Activated CD4-positive, alpha-beta T cell treated with anti-CD3 and anti-CD28 coated beads, Interleukin-2, amount 10 ng/mL, durations not matched to agents 7 days and 5 days (primary cell): ENCODE results near the gene NCAPH2. TPM values are rescaled to one million over a fixed set of nuclear protein-coding genes. Genes with fewer than 3 reads are reported as not detected.

Experiments
- CTCF ChIA-PET: fragments of 350-600 bp; sonication (Branson Sonifier 250); formaldehyde crosslinking; loops from one replicate; lab custom pipeline; 2021; ENCODE audit warnings: antibody characterized with exemption; lab: Charles Lee
- POLR2A ChIA-PET: fragments of 350-600 bp; sonication (Branson Sonifier 250); formaldehyde crosslinking; loops from one replicate; lab custom pipeline; 2021; ENCODE audit warnings: antibody characterized with exemption; lab: Charles Lee
- DNase-seq: peaks from one replicate; pipeline ENCODE4 v3.0.0-alpha.2; 2020
- H3K27ac Mint-ChIP-seq: one replicate; pipeline ENCODE4 v1.8.0; 2021; ENCODE audit warnings: mild to moderate bottlenecking, moderate library complexity, mixed read lengths
- H3K27me3 Mint-ChIP-seq: one replicate; pipeline ENCODE4 v1.8.0; 2021; ENCODE audit warnings: mixed read lengths
- H3K36me3 Mint-ChIP-seq: one replicate; pipeline ENCODE4 v1.8.0; 2021; ENCODE audit warnings: low read depth, mixed read lengths
- H3K4me1 Mint-ChIP-seq: one replicate; pipeline ENCODE4 v1.8.0; 2021; ENCODE audit warnings: mixed read lengths
- H3K4me3 Mint-ChIP-seq: one replicate; pipeline ENCODE4 v1.8.0; 2021; ENCODE audit warnings: mild to moderate bottlenecking, moderate library complexity, mixed read lengths
- H3K9me3 Mint-ChIP-seq: one replicate; pipeline ENCODE4 v1.8.0; 2021; ENCODE audit warnings: mixed read lengths
- total RNA-seq, 2 experiments: library from RNA; stranded (reverse); gene quantifications; one replicate each; pipeline ENCODE4 v1.2.3, GENCODE V29; 2021

NCAPH2 gene
- total RNA-seq, 2 experiments from 2014 or later = 110 to 133 TPM

GRCh38 chr22:50542416-50542927 is 34.4 kb downstream of the NCAPH2 start:
- Mint-ChIP-seq H3K36me3 (peaks cover 18% of the 10 kb centered on the region), H3K4me3 (no peak overlapping the region), H3K27ac (peak overlapping the region; percentile 99), H3K9me3 (peaks cover 3% of the 10 kb centered on the region), H3K4me1 (peaks cover 65% of the 10 kb centered on the region), H3K27me3 (no peaks in the 10 kb centered on the region)
- ChIA-PET POLR2A (interaction anchor here (1.3 kb wide), 1 partner anchor 78 kb away, joined by 5 read pairs; no protein-coding TSS in a partner anchor), CTCF (interaction anchor here (1.5 kb wide), 1 partner anchor 17 kb away, joined by 4 read pairs; the partner anchor contains the start of gene SCO2)
- DNase-seq = peak; percentile 38

DNA sequence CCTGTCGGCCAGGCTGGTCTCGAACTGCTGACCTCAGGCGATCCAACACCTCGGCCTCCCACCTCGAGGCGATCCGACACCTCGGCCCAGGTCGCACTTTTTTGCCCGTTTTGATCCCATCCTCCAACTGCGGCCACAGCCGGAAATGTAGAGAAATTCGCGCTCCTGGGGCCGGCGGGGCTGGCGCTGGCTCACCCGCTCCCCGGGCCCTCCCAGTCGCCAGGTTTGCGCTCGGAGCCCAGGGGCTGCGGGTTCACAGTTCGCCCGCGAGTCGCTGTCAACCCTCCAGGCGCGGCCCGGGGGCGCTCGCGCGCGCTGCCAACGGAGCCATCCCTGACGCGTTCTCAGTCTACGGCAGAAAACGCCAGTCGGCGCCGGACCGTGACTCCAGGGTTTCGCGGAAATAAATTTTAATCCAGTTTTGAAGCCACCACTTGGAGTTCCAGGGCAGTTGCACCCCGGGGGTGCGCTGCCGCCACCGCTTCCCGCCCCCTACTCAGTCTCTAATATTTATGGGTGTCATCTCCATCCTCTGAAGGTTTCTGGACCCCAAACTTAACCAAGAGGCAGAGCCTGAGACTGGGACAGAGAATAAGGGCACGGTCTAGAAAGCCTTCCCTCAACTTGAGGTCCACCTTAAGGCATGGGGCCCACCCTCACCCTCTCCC is 36.2 kb downstream of the NCAPH2 start:
- peak; percentile 86 for DNase-seq
- peaks cover 3% of the 10 kb centered on the region for H3K9me3 Mint-ChIP-seq
- peak overlapping the region; percentile 62 for H3K4me3 Mint-ChIP-seq
- ChIA-PET CTCF (interaction anchor here (1.4 to 4.6 kb wide), 10 partner anchors 8 to 77 kb away, joined by 3 to 64 read pairs (median 6); partner anchors contain the start of genes SCO2, SYCE3 and TYMP), POLR2A (interaction anchor here (1.6 kb wide), 1 partner anchor 18 kb away, joined by 4 read pairs; the partner anchor contains the start of gene SCO2)
- no peaks in the 10 kb centered on the region for H3K27me3 Mint-ChIP-seq
- peaks cover 13% of the 10 kb centered on the region for H3K36me3 Mint-ChIP-seq
- peak overlapping the region; percentile 92 for H3K27ac Mint-ChIP-seq
- peaks cover 58% of the 10 kb centered on the region for H3K4me1 Mint-ChIP-seq

DNA sequence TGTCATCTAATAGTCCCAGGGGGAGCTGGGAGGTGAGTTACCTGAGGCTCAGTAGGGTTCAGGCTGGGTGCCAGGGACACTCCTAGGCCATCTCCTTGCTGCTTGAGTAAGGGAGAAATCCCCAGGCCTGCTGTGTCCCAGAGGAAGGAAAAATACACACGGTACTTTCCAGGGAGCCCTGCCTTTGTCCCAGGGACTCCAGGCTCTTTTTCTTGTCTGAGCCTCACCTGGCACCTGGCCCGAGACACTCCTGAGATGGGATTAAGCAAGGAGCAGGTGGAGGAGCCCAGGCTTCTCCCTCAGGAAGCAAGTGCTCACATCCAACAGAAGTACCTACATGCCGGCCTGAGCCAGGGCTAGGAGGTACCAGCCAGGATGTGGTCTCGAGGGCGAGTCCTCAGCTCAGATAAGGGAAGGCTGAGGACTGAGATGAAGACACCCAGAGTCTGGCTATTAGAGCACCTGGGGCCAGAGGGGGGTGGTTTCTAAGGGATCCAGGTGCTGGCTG is 36.8 kb downstream of the NCAPH2 start:
- H3K9me3 Mint-ChIP-seq = peaks cover 3% of the 10 kb centered on the region
- H3K4me1 Mint-ChIP-seq = peaks cover 54% of the 10 kb centered on the region
- peak overlapping the region; percentile 62 for H3K4me3 Mint-ChIP-seq
- H3K36me3 Mint-ChIP-seq = peaks cover 13% of the 10 kb centered on the region
- DNase-seq = peak; percentile 52
- peak overlapping the region; percentile 92 for H3K27ac Mint-ChIP-seq
- H3K27me3 Mint-ChIP-seq = no peaks in the 10 kb centered on the region
- ChIA-PET POLR2A (interaction anchor here (1.6 kb wide), 1 partner anchor 19 kb away, joined by 4 read pairs; the partner anchor contains the start of gene SCO2), CTCF (interaction anchor here (0.9 to 5.0 kb wide), 11 partner anchors 9 to 76 kb away, joined by 3 to 64 read pairs (median 7); partner anchors contain the start of genes SCO2, SYCE3 and TYMP)

DNA sequence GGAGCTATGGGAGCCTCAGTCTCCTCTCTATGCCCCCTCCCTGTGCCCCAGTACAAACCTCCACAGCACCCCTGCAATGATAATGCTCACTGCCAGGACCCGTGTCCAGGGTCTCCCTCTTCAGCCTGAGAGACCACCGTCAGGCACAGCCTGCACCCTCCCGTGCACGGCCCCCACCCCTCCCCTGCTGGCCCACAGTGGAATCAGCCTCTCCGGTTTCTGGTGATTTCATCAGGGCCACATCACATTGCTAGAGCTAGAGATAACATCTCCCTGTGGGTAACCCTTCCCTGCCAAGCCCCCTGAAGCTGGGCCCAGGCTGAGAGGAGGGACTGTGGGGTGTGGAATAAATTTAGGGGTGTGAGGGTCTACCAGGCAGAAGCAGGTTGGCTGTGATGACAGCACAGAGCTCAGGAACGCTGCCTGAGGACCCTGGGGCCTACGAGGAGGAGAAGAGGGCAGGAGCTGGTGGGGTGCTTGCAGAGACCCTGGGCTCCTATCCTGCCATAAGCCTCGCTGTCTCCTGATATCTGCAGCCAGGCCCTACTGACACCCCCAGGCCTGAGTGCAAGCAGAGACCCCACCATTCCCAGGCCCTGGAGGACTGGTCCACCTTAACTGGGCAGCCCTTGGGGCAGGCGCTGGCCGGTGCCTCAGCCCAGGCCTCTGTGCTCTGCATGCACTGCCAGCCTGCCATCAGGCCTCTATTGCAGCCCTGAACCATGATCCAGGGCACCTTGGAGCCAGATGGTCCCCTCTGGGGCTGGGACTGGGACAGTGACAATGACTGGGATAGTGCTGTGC is 37.7 kb downstream of the NCAPH2 start, which contains the start of gene KLHDC7B:
Gene KLHDC7B, plus strand, starts transcription at position 378 of the 804 bp plus-strand sequence. Its CDS starts 345 bp downstream, at position 723.
- Mint-ChIP-seq H3K27me3 (no peaks in the 10 kb centered on the region), H3K4me1 (peaks cover 56% of the 10 kb centered on the region), H3K36me3 (peaks cover 10% of the 10 kb centered on the region), H3K4me3 (peak within 1 kb of the TSS; percentile 63), H3K9me3 (peaks cover 3% of the 10 kb centered on the region), H3K27ac (peak within 1 kb of the TSS; percentile 92)
- peak; percentile 54 for DNase-seq
- ChIA-PET CTCF (interaction anchor here (0.9 to 5.0 kb wide), 12 partner anchors 8 to 75 kb away, joined by 3 to 64 read pairs (median 6); partner anchors contain the start of genes SCO2, SYCE3 and TYMP), POLR2A (interaction anchor here (1.2 to 1.6 kb wide), 2 partner anchors 20 to 75 kb away, joined by 3 to 4 read pairs; partner anchors contain the start of gene SCO2)

DNA sequence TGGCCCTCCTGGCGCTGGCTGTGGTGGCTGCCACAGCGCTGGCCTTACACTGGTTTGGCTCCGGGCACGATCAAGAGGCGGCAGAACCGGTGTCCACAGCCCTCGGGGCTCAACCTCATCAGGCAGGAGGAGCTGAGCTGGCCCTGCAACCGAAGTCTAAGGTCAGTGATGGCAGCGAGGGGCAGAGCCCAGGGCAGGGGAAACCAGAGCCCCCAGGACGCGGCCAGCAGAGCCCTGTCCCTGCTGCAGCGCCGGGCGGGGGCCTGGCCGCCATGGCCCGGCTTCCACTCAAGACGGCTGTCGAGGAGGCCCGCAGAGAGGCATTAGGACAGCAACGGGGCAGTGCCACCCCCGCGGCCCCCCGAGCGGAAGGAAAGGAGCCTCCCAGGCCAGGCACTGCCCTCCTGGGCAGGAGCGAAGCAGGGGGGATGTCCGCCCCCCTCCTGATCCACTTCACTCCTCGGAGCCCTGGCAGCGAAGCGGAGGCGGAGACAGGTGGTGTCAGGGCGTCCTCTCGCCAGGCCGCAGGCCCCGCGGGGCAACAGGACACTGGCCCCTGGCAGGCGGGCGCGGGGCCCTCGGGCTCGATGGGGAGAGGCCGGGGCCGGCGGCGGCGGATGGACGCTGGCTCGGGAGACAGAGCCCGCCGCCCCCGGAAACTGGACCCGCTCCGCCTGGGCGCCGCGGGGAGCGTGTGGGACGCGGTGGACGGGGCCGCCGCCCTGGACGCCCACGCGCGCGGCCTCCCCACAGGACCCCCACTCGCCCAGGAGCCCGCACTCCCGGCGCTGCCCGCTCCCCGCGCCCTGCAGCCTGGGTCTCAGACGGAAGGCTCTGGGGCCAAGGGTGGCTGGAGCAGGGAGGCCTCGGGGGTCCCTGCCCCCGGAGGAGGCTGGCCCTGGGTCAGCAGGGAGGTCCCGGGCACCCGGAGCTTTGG is 38.6 kb downstream of the NCAPH2 start:
- Mint-ChIP-seq H3K4me1 (peaks cover 54% of the 10 kb centered on the region), H3K4me3 (peak overlapping the region; percentile 63), H3K27ac (peak overlapping the region; percentile 92), H3K9me3 (no peaks in the 10 kb centered on the region), H3K36me3 (peaks cover 15% of the 10 kb centered on the region), H3K27me3 (no peaks in the 10 kb centered on the region)
- DNase-seq = no peak
- ChIA-PET POLR2A (interaction anchor here (0.6 to 1.7 kb wide), 4 partner anchors 21 to 74 kb away, joined by 3 to 6 read pairs (median 4); partner anchors contain the start of gene SCO2), CTCF (interaction anchor here (1.0 to 5.0 kb wide), 6 partner anchors 12 to 29 kb away, joined by 3 to 64 read pairs (median 15); partner anchors contain the start of genes SCO2, SYCE3 and TYMP)

DNA sequence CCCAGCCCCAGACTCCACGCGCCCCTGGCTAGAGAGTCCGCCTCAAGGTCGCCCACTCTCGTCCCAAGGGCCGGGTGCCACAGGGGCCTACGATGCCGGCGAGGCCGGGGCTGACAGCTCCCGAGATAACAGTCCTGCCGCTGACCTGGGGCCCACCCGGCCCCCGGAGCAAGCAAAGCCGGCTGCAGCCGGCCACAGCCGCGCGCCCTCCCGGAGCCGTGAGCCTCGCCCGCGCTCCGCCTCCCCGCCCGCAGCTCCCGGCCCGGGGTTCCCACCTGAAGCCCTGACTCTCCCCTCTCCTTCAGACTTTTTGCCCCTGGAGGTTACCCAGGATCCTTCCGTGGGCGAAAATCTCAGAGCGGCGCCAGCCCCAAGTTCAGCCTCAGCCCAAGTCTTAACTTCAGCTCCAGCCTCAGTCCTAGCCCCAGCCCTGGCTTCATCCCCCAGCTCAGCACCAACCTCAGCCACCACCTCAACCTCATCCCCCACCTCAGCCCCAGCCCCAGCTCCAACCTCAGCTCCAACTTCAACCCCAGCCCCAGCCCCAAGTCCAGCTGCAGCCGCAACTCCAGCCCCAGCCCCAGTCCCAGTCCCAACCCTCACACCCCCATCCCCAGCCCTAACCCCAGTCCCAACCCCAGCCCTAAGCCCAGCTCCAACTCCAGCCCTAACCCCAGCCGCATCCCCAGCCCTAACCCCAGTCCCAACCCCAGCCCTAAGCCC is 39.4 kb downstream of the NCAPH2 start:
- CTCF ChIA-PET = interaction anchor here (1.1 to 5.0 kb wide), 9 partner anchors 8 to 74 kb away, joined by 3 to 64 read pairs (median 5); partner anchors contain the start of genes SCO2, SYCE3 and TYMP
- Mint-ChIP-seq H3K27me3 (no peaks in the 10 kb centered on the region), H3K4me3 (peak overlapping the region; percentile 67), H3K4me1 (peaks cover 48% of the 10 kb centered on the region), H3K27ac (peak overlapping the region; percentile 85), H3K36me3 (peaks cover 9% of the 10 kb centered on the region), H3K9me3 (no peaks in the 10 kb centered on the region)
- no peak for DNase-seq
- POLR2A ChIA-PET = interaction anchor here (0.6 to 1.7 kb wide), 4 partner anchors 17 to 73 kb away, joined by 3 to 6 read pairs (median 3); partner anchors contain the start of genes SCO2 and TYMP

DNA sequence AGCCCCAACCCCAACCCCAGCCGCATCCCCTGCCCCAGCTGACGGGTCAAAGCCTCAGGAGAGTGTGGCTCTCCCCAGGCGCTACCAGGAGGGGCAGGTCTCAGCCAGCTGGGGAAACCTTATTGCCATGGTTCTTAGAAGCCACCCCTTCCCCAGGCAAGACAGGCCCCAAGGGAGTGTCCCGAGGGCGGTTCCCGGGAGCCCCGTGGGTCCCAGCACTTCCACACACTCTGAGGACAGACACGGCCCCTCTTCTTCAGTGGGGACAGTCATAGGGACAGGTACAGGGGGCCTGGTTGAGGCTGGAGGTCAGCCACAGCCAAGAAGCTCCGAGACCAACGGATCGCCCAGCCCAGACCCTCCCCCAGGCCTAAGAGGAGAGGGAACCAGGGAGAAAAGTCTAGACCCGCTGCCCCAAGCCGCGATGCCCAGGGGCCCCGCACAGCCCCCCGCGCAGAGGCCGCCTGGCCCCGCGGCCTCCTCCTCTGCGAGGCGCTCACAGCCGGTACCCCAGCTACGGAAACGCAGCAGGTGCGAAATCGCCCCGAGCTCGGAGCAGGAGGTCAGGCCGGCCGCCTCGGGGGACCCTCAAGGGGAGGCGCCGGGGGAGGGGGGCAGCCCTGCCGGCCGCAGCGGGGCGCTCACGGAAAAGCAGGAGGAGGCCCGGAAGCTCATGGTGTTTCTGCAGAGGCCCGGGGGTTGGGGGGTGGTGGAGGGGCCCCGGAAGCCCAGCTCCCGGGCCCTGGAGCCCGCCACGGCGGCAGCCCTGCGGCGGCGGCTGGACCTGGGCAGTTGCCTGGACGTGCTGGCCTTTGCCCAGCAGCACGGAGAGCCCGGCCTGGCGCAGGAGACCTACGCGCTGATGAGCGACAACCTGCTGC is 40.3 kb downstream of the NCAPH2 start:
- Mint-ChIP-seq H3K9me3 (no peaks in the 10 kb centered on the region), H3K36me3 (peaks cover 6% of the 10 kb centered on the region), H3K4me1 (peaks cover 45% of the 10 kb centered on the region), H3K4me3 (peak overlapping the region; percentile 71), H3K27me3 (no peaks in the 10 kb centered on the region), H3K27ac (peak overlapping the region; percentile 94)
- POLR2A ChIA-PET = interaction anchor here (0.6 to 1.7 kb wide), 6 partner anchors 9 to 72 kb away, joined by 3 to 6 read pairs (median 3); partner anchors contain the start of genes SCO2 and TYMP
- CTCF ChIA-PET = interaction anchor here (0.9 to 5.0 kb wide), 11 partner anchors 9 to 75 kb away, joined by 3 to 64 read pairs (median 4); partner anchors contain the start of genes SCO2, SYCE3 and TYMP
- peak; percentile 63 for DNase-seq

- H3K9me3 Mint-ChIP-seq = no peaks in the 10 kb centered on the region
- ChIA-PET POLR2A (interaction anchor here (0.6 to 1.1 kb wide), 3 partner anchors 10 to 72 kb away, joined by 3 to 6 read pairs (median 3); no protein-coding TSS in a partner anchor), CTCF (interaction anchor here (0.9 to 5.8 kb wide), 8 partner anchors 10 to 76 kb away, joined by 3 to 64 read pairs (median 18); partner anchors contain the start of genes SCO2 and SYCE3)
- DNase-seq = no peak
- peaks cover 6% of the 10 kb centered on the region for H3K36me3 Mint-ChIP-seq
- no peaks in the 10 kb centered on the region for H3K27me3 Mint-ChIP-seq
- H3K4me1 Mint-ChIP-seq = peaks cover 45% of the 10 kb centered on the region
- peak overlapping the region; percentile 75 for H3K4me3 Mint-ChIP-seq
- peak overlapping the region; percentile 87 for H3K27ac Mint-ChIP-seq
These were observed 41.1 kb downstream of the NCAPH2 start for GRCh38 chr22:50548921-50549790.

DNA sequence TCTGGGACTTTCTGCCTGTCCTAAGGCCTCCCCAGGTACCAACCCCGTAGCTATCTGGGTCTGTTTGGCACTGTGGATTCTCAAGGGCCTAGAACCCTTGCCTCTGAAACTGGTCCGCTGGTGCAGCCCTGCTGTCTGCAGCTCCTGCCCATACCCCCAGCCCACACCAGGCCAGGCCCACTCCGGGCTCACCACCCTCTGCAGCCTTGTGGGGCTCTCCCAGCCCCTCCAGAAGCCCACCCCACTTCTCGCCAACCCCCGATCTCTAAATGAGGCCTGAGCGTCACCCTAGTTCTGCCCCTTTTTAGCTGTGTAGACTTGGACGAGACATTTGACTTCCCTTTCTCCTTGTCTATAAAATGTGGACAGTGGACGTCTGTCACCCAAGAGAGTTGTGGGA is 42.4 kb downstream of the NCAPH2 start:
- H3K9me3 Mint-ChIP-seq = no peaks in the 10 kb centered on the region
- H3K4me3 Mint-ChIP-seq = peak overlapping the region; percentile 69
- ChIA-PET POLR2A (no interaction called here), CTCF (interaction anchor here (1.1 to 5.8 kb wide), 4 partner anchors 10 to 25 kb away, joined by 3 to 31 read pairs (median 18); partner anchors contain the start of genes SCO2 and SYCE3)
- H3K27me3 Mint-ChIP-seq = peaks cover under 1% of the 10 kb centered on the region
- DNase-seq = no peak
- peaks cover 6% of the 10 kb centered on the region for H3K36me3 Mint-ChIP-seq
- H3K27ac Mint-ChIP-seq = peak overlapping the region; percentile 80
- peaks cover 32% of the 10 kb centered on the region for H3K4me1 Mint-ChIP-seq
